ENCODE data around the gene RANBP3.
"Not testable (repeated sequence)": the region's sequence is repeated elsewhere in the genome, so short reads cannot be mapped to it uniquely, and the experiment has no call there.

Gene RANBP3

GRCh38 chr19:5977785-5978605 is at the start of gene RANBP3:
Gene RANBP3, minus strand, starts transcription at chr19:5978140. Its CDS starts 58 bp downstream, at chr19:5978082.
- peak; percentile 100 for DNase-seq (ENCODE audit: low spot score)

- no peak for DNase-seq (ENCODE audit: low spot score)
Measured at GRCh38 chr19:6026390-6027227, 48.7 kb upstream of the RANBP3 start.

- DNase-seq (ENCODE audit: low spot score) = not testable (repeated sequence)
Measured at GRCh38 chr19:6024756-6025155, 46.8 kb upstream of the RANBP3 start.

GRCh38 chr19:6023936-6024335 is 46.0 kb upstream of the RANBP3 start:
- DNase-seq (ENCODE audit: low spot score) = no peak

- no peak for DNase-seq (ENCODE audit: low spot score)
Measured at GRCh38 chr19:6023085-6023682, 45.2 kb upstream of the RANBP3 start.

GRCh38 chr19:6022570-6023064 is 44.7 kb upstream of the RANBP3 start:
- DNase-seq (ENCODE audit: low spot score) = no peak

- DNase-seq (ENCODE audit: low spot score) = peak; percentile 80
Measured at GRCh38 chr19:6021878-6022569, 44.1 kb upstream of the RANBP3 start.

GRCh38 chr19:6020972-6021805 is 43.2 kb upstream of the RANBP3 start:
- DNase-seq (ENCODE audit: low spot score) = no peak

- DNase-seq (ENCODE audit: low spot score) = no peak
Measured at GRCh38 chr19:6020166-6020882, 42.4 kb upstream of the RANBP3 start.

- DNase-seq (ENCODE audit: low spot score) = no peak
Measured at GRCh38 chr19:6018786-6019185, 40.8 kb upstream of the RANBP3 start.

- DNase-seq (ENCODE audit: low spot score) = no peak
Measured at GRCh38 chr19:6017576-6017975, 39.6 kb upstream of the RANBP3 start.

- no peak for DNase-seq (ENCODE audit: low spot score)
Measured at GRCh38 chr19:6015841-6016545, 38.1 kb upstream of the RANBP3 start.

GRCh38 chr19:6014551-6015135 is 36.7 kb upstream of the RANBP3 start:
- DNase-seq (ENCODE audit: low spot score) = no peak

- no peak for DNase-seq (ENCODE audit: low spot score)
Measured at GRCh38 chr19:6012426-6013170, 34.7 kb upstream of the RANBP3 start.

GRCh38 chr19:6011794-6012193 is 33.9 kb upstream of the RANBP3 start:
- no peak for DNase-seq (ENCODE audit: low spot score)

- DNase-seq (ENCODE audit: low spot score) = no peak
Measured at GRCh38 chr19:6011206-6011605, 33.3 kb upstream of the RANBP3 start.

GRCh38 chr19:6010107-6010506 is 32.2 kb upstream of the RANBP3 start:
- DNase-seq (ENCODE audit: low spot score) = no peak

GRCh38 chr19:6007866-6008265 is 29.9 kb upstream of the RANBP3 start:
- no peak for DNase-seq (ENCODE audit: low spot score)

- no peak for DNase-seq (ENCODE audit: low spot score)
Measured at GRCh38 chr19:6006896-6007295, 29.0 kb upstream of the RANBP3 start.
